CD4-positive, alpha-beta T cell (primary cell): ENCODE data around the gene KDM4E. TPM values are rescaled to one million over a fixed set of nuclear protein-coding genes. Genes with fewer than 3 reads are reported as not detected.

Source experiments
- ATAC-seq: fragments of 200-7000 bp; cut with Tn5 transposase; one replicate; pipeline ENCODE4 v1.10.0; 2022; ENCODE audit warnings: mild to moderate bottlenecking; ENCODE audit not compliant: poor library complexity
- CTCF ChIA-PET: fragments of 350-600 bp; sonication (Branson Sonifier 250); formaldehyde crosslinking; loops from one replicate; lab custom pipeline; 2021; ENCODE audit warnings: antibody characterized with exemption, inconsistent platforms; lab: Charles Lee
- POLR2A ChIA-PET: fragments of 350-600 bp; sonication (Branson Sonifier 250); formaldehyde crosslinking; loops from one replicate; lab custom pipeline; 2021; ENCODE audit warnings: antibody characterized with exemption, inconsistent platforms; lab: Charles Lee
- DNase-seq, 14 experiments: peaks; one replicate each; pipeline ENCODE4 v3.0.0-alpha.2; 2013 to 2020; ENCODE audit warnings: mixed read lengths in 2 of 14
- H3K27ac ChIP-seq, 2 donors: one replicate each; pipeline versions ENCODE4 v1.5.1 to v1.7.0; 2013; ENCODE audit warnings: low read length in 2 of 2, low read depth in 1 of 2, mild to moderate bottlenecking in 1 of 2
- H3K27me3 ChIP-seq, 2 experiments: 1 replicate in 1 of 2; 2 replicates in 1 of 2; pipeline versions ENCODE4 v1.6.1 to v1.7.0; 2013; ENCODE audit warnings: low read length in 2 of 2, control low read depth in 1 of 2, mild to moderate bottlenecking in 1 of 2, moderate library complexity in 1 of 2; ENCODE audit not compliant: insufficient read depth in 2 of 2, control insufficient read depth in 1 of 2
- H3K36me3 ChIP-seq: one replicate; pipeline ENCODE4 v1.6.1; 2013; ENCODE audit warnings: low read length, control low read depth; ENCODE audit not compliant: insufficient read depth
- H3K4me1 ChIP-seq: one replicate; pipeline ENCODE4 v1.6.1; 2013; ENCODE audit warnings: low read length, control low read depth; ENCODE audit not compliant: insufficient read depth
- H3K4me3 ChIP-seq: one replicate; pipeline ENCODE4 v1.5.1; 2013; ENCODE audit warnings: mild to moderate bottlenecking, low read length, moderate library complexity
- H3K9me3 ChIP-seq, 2 experiments: 1 replicate in 1 of 2; 2 replicates in 1 of 2; pipeline versions ENCODE4 v1.6.1 to v1.7.0; 2013; ENCODE audit warnings: low read length in 2 of 2, mild to moderate bottlenecking in 2 of 2, control low read depth in 1 of 2, moderate library complexity in 1 of 2; ENCODE audit not compliant: control insufficient read depth in 1 of 2, insufficient read depth in 1 of 2
- H3K27ac Mint-ChIP-seq: one replicate; pipeline ENCODE4 v1.8.0; 2020; ENCODE audit warnings: mixed read lengths
- H3K27me3 Mint-ChIP-seq: one replicate; pipeline ENCODE4 v1.8.0; 2021; ENCODE audit warnings: mixed read lengths
- H3K36me3 Mint-ChIP-seq: one replicate; pipeline ENCODE4 v1.8.0; 2021; ENCODE audit warnings: low read depth, mixed read lengths
- H3K4me1 Mint-ChIP-seq: one replicate; pipeline ENCODE4 v1.8.0; 2021; ENCODE audit warnings: low read depth, mixed read lengths
- H3K4me3 Mint-ChIP-seq: one replicate; pipeline ENCODE4 v1.8.0; 2020; ENCODE audit warnings: mild to moderate bottlenecking, mixed read lengths
- H3K9me3 Mint-ChIP-seq: one replicate; pipeline ENCODE4 v1.8.0; 2020; ENCODE audit warnings: mixed read lengths
- intact Hi-C, 2 experiments: fragments of 100-400 bp; cut with DNase I in 1 of 2; cut with micrococcal nuclease in 1 of 2; formaldehyde crosslinking; loops; one replicate each; pipeline versions ENCODE4 v1.15.1 to v1.9.0; 2023 to 2025; cut with DNase I, micrococcal nuclease
- total RNA-seq, 174 experiments: library from RNA in 2 of 174; stranded (reverse) in 2 of 174; gene quantifications; one replicate each; pipeline ENCODE4 v1.2.3 and lab custom pipeline; 2021 to 2026
- TF ChIP-seq, protein P1 (sequence below): fragments of 200-600 bp; IDR thresholded peaks from one replicate; pipeline ENCODE4 v1.8.0; 2022; ENCODE audit warnings: antibody characterized with exemption, mild to moderate bottlenecking

Gene KDM4E
- total RNA-seq, 2 experiments from 2014 or later = not detected

DNA sequence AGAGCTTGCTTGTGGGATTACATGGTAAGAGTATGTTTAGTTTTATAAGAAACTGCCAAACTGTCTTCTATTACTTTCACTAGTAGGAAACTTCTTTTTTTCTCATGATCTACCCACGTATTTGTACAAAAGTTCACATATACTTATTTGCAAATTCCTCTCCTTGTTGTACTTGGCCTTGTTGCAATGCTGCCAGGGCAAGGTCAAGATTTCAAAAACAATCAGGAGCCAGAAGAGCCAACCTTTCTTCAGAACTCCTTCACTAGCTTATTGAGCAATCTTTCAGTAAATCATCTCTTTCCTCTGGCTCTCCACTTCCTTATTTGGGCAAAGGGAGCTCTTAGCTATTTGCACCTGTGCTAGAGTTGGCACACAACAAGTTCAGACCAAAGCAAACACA is 51.4 kb downstream of the KDM4E start:
- Mint-ChIP-seq H3K4me3 (no peak overlapping the region), H3K4me1 (peaks cover 5% of the 10 kb centered on the region), H3K36me3 (peaks cover 4% of the 10 kb centered on the region), H3K27ac (no peak overlapping the region), H3K27me3 (no peaks in the 10 kb centered on the region), H3K9me3 (no peaks in the 10 kb centered on the region)
- TF ChIP-seq, protein P1, sequence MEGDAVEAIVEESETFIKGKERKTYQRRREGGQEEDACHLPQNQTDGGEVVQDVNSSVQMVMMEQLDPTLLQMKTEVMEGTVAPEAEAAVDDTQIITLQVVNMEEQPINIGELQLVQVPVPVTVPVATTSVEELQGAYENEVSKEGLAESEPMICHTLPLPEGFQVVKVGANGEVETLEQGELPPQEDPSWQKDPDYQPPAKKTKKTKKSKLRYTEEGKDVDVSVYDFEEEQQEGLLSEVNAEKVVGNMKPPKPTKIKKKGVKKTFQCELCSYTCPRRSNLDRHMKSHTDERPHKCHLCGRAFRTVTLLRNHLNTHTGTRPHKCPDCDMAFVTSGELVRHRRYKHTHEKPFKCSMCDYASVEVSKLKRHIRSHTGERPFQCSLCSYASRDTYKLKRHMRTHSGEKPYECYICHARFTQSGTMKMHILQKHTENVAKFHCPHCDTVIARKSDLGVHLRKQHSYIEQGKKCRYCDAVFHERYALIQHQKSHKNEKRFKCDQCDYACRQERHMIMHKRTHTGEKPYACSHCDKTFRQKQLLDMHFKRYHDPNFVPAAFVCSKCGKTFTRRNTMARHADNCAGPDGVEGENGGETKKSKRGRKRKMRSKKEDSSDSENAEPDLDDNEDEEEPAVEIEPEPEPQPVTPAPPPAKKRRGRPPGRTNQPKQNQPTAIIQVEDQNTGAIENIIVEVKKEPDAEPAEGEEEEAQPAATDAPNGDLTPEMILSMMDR = no peak
- H3K27ac ChIP-seq = no peak overlapping the region
- ChIA-PET POLR2A (interaction anchor here (2.8 kb wide), 2 partner anchors 9 to 13 kb away, joined by 13 read pairs; partner anchors contain the start of genes ENDOD1 and SRSF8), CTCF (interaction anchor here (1.2 to 1.6 kb wide), 2 partner anchors 13 to 17 kb away, joined by 3 to 4 read pairs; partner anchors contain the start of gene ENDOD1)
- intact Hi-C loops = loop anchor here in 1 of 2 experiments (10.0 kb wide), 1 partner anchor 628 kb away; no protein-coding TSS in a partner anchor
- H3K27me3 ChIP-seq = no peaks in the 10 kb centered on the region
- ATAC-seq (no peak), DNase-seq (no peak)
- no peaks in the 10 kb centered on the region for H3K36me3 ChIP-seq
- no peaks in the 10 kb centered on the region for H3K9me3 ChIP-seq
- no peaks in the 10 kb centered on the region for H3K4me1 ChIP-seq
- H3K4me3 ChIP-seq = no peak overlapping the region

DNA sequence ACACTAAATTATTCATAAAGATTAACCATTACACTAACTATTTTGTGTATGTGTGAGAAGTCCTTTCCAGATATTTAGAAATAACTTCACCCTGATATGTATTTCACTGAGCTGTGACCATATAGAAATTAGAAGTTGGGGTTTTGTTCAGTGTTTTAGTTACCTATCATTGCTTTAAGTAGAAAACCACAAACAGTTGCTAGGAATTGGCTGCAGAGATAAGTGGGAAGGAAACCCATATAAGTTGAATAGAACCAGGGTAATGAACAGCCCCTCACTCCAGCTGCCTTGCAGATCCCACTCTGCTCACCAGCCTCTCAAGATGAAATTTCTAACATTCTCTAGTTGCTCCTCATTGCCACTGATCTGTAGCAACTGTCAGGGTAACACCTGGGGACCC is 51.9 kb downstream of the KDM4E start:
- intact Hi-C loops = loop anchor here in 1 of 2 experiments (10.0 kb wide), 1 partner anchor 628 kb away; no protein-coding TSS in a partner anchor
- TF ChIP-seq, protein P1 = no peak
- Histone ChIP-seq H3K4me1 (no peaks in the 10 kb centered on the region), H3K27ac (no peak overlapping the region), H3K36me3 (no peaks in the 10 kb centered on the region), H3K9me3 (no peaks in the 10 kb centered on the region), H3K4me3 (no peak overlapping the region), H3K27me3 (no peaks in the 10 kb centered on the region)
- POLR2A ChIA-PET = interaction anchor here (2.8 kb wide), 2 partner anchors 9 to 13 kb away, joined by 13 read pairs; partner anchors contain the start of genes ENDOD1 and SRSF8
- ATAC-seq (no peak), DNase-seq (no peak)
- CTCF ChIA-PET = interaction anchor here (1.6 kb wide), 1 partner anchor 16 kb away, joined by 4 read pairs; no protein-coding TSS in a partner anchor
- no peaks in the 10 kb centered on the region for H3K36me3 Mint-ChIP-seq
- no peaks in the 10 kb centered on the region for H3K4me1 Mint-ChIP-seq
- H3K9me3 Mint-ChIP-seq = no peaks in the 10 kb centered on the region
- H3K27me3 Mint-ChIP-seq = no peaks in the 10 kb centered on the region
- no peak overlapping the region for H3K4me3 Mint-ChIP-seq
- no peak overlapping the region for H3K27ac Mint-ChIP-seq

Other genes with a start within 250 kb of the KDM4E start
- 100 to 1,000 TPM; 121 to 124 TPM for gene CWC15, start 51.7 kb upstream of the KDM4E start, total RNA-seq
- under 1 TPM; 0.16 to 0.22 TPM for gene KDM4D, start 51.5 kb upstream of the KDM4E start, total RNA-seq
- not detected for gene KDM4F, start 24.2 kb downstream of the KDM4E start, total RNA-seq
- 10 to 100 TPM; 67.2 to 67.9 TPM for gene SRSF8, start 41.7 kb downstream of the KDM4E start, total RNA-seq
- 1 to 10 TPM; 3.8 to 4.4 TPM for gene ENDOD1, start 64.6 kb downstream of the KDM4E start, total RNA-seq
- 10 to 100 TPM; 63.9 to 69.1 TPM for gene SESN3, start 205.9 kb downstream of the KDM4E start, total RNA-seq